NCI-H526 treated with DMSO at 0.1 percent for 48 hours (cell line): Measurements from ENCODE around the gene DSC1.
"Not testable (repeated sequence)": the region's sequence is repeated elsewhere in the genome, so short reads cannot be mapped to it uniquely, and the experiment has no call there.

ENCODE experiments used
- DNase-seq: peaks from one replicate; lab custom pipeline; 2025; lab: John Stamatoyannopoulos, UW

Gene DSC1

DNA sequence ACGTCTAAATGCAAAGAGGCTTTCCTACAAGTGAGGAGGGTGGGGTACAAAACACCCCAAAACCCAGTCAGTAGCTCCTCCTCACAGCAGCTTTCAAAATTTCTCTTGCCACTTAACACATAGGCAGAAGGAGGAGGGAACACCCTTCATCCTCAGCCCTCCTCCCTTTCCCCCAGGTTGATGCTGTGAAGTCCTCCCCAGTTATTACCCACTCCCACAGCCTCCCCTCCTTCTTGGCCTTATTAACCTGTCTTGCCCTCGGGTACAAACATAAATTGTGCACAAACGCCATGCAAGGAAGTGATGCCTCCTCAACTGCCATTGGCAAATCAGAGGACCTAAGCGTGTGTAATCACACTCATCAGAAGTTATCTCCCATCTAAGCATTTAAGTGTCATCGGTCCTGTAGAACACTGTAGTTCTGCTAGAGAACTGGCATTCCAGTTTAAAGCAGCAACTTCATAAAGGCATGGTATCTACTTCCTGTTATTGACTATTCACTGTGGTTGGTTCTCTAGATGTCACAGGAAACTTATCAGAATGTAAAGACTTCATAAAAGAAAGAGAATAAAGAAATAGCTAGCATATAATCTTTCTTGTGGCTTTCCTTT, at the start of gene DSC1:
DSC1 (minus strand) TSS at position 32 of the 611 bp plus-strand sequence. CDS start 262 bp downstream, outside the sequence.
- no peak for DNase-seq

DNA sequence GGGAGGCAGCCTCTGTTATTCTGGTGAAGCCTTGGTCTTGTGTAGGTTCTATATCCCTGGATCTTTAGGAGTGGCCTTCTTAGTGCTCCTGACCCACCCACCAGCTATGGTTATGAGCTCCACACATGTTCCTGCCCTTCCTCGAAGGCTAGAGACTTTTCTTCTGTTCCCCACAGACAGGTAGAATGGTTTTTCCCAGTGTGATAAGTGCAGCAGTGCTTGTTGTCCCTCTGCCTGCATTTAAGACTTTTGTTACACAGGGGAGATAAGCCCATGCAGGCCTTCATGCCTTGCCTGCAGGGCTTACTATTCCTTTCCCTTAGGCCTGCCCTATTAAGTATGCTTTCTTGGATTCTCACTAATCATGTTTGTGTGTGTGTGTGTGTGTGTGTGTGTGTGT, 48.4 kb upstream of the DSC1 start:
- no peak for DNase-seq

- DNase-seq, result no peak
Observed at GRCh38 chr18:31209041-31209440, 46.4 kb upstream of the DSC1 start.

- DNase-seq, result no peak
Observed at GRCh38 chr18:31207391-31207790, 44.7 kb upstream of the DSC1 start.

- no peak for DNase-seq
Observed at GRCh38 chr18:31206787-31207381, 44.2 kb upstream of the DSC1 start.

DNA sequence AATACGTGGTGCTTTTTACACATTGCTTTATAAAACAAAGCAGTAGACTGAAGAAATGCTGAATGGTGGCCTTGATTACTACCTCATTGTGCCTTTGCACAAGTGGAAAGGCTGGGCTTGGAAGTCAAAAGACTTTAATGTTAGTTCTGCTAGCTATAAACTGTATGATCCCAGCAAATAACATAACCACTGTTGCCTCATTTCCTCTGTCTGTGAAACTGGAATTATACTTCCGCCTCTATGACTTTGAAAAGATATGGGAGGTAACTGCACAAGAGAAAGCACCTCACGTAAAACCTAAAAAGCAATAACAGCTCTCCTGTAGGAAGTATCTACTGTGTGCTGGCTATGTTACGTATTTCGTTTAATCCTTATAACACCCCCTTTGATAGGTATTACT, 43.4 kb upstream of the DSC1 start:
- no peak for DNase-seq

- DNase-seq, result no peak
Observed at GRCh38 chr18:31205273-31205672, 42.6 kb upstream of the DSC1 start.

DNA sequence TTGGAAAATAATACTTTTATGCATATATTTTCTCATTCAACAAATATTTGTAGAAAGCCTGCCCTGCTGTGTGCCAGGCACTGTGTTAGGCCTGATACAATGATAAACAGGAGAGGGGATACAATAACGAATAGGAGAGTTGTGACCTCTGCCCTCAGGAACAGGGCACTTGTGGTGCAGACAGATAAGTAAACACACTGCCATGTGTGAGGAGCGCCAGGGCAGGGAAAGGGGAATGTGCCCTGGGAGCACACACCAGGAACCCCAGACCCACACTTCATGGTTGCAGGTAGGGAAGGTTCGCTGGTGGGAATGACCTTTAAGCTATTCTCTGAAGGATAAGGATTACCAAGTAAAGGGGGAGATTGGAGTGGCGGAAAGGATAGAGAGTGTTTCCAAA, 42.2 kb upstream of the DSC1 start:
- DNase-seq, result no peak

DNA sequence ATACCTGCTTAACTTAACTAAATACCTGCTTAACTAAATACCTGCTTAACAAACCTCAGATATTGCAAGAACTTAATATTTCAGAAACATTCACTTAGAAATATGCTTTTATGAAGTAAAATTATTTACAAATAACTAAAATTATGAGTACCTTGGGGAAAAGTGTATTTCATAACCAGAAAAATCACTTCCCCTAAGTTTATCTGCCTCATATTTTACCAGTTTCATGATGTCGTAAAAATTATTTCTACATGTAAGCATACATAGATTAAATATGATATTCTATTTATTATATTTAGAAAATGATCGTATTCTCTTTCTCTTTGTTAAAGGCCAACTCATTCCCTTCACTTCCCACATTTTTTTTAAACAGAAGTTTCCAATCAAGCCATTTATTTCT, 41.5 kb upstream of the DSC1 start:
- no peak for DNase-seq

GRCh38 chr18:31203794-31204148, 41.1 kb upstream of the DSC1 start:
- DNase-seq, result no peak

DNA sequence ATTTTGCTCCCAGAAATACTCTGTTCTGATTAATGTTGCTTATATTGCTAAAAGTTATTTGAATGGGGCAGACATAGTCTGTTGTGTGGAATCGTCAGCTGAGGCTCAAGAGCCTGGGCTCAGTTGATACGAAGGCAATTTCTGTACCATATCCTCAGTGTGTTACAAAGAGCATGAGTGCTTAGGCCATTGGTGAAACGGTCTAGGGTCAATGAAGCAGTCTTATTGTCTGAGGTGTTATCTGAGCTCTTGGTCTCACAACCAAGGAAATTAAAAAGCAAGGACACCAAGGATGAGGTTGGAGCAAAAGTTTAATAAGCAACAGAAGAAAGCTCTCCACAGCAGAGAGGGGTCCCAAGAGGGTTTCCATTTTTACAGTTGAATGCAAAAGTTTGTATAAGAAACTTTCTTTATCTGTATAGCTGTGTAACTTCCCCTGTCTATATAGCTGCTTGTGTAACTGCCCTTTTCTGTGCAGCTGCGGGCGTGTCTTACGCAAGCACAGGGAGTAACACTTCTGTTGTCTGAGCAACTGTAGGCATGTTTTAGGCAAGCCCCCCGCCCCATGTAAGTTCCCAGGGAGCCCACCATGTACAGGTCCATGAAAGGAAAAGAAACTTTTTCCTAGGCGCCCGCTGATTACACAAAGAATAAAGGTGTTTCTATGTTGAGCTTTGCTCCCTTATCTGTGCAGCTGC, 40.6 kb upstream of the DSC1 start:
- no peak for DNase-seq

DNA sequence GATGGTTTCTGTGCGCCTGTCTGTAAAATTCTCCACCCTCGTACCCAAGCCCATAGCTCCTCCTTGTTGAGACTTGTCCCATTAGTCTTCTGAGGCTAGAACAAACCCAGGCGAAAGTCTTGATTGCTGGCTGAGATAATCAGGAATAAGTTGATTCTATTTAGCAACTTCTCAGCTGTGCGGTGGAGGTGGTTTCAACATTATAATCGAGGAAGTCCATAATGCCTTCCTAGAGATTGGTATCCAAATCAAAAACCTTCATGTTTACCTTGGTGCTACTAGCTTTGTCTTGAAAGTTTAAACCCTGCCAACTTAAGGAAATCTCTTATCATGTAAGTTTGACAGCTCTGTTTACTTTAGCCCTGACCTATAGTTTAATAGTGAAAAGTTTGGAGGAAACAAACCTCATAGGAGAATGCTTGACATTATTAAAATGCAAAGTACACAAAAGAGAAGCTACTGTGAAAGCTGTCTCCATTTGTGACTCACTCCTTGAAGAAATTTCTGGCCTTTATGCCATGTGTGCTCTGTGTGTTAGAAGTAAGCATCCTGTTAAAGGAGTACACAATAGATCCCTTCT, 36.6 kb upstream of the DSC1 start:
- no peak for DNase-seq

- DNase-seq, result no peak
Observed at GRCh38 chr18:31197676-31198075, 35.0 kb upstream of the DSC1 start.

DNA sequence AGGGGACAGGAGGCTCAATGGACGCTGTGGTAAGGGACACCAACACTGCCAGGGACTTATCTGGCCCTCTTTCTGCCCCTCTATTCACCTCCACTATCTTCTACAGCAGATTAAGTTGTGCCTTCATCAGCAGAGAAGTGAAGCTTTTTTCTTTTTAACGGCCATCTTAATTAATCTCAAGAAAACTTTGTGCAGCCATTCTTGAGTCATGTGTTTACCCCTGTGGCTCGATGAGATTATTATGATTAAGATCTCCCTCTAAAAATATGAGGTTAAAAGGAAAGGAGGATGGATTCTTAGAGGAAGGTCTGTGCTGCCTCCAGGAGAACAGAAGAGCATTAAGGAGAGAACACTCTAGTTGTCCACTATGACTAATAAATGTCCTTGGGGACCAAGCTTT, 32.4 kb upstream of the DSC1 start:
- DNase-seq, result no peak

DNA sequence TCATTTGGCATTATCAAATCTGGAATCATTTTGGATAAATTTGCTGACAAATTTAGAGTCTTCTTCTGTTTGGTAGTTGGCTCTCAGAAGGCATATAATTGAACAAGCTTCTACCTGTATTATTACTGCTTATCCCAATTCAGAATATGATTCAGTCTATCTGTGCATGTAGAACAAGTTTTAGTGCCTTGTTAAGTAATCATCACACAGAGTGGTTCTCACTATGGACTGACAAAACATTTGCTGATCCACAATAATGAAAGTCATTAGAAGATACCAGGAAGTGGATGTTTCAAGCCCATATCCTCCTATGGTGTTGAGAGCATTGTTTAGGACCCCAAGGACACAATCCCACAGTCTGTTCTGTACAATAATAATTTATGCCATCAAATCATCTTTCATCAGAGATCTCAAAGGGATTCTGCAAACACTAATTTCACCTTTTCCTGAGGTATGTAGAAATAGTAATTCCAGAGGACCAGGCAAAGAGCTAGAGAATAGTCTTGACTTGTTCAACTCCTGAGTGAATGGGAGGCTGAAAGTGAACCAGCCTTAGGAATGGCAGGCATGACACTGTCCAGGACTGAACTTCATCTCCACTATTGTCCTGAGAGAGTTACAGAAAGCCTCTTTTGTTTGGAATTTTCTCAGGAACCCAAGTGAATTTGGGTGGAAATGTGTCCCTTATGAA, 29.6 kb upstream of the DSC1 start:
- no peak for DNase-seq

DNA sequence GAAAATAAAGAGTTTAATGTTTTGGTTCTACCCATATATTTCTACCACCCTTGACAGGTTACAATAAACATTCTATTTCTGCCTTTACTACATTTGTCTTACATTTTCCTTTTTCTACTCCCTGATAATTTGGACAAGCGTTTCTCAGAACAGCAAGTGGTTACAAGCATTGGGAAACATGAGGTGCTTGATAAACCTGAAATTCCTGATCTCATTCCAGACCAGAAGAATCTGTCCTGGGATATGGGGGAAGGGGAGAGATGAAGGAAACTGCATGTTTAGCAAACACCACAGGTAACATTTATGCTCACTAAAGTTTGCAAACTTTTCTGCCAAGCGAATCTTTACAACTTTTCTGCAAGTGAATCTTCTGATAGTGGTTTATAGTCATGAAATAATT, 28.3 kb upstream of the DSC1 start:
- DNase-seq, result no peak

DNA sequence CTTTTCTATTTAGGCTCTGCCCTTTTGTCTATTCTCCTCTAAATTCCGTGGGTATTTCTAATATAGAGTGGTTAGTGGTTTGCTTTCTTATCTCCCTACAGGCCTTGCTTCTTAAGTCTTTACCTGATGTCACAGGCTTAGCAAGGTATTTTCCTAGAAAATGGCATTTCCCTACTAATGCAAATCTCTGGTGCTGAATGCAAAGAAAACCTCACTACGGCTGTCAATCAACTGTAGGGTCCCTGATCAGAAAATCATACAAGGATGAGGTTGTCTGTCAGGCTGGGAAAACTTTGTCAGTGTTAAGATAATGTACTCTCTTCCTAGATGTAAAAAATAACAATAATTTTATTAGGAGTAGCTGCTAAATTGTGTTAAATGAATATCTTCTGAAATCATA, 27.1 kb upstream of the DSC1 start:
- DNase-seq, result no peak

DNA sequence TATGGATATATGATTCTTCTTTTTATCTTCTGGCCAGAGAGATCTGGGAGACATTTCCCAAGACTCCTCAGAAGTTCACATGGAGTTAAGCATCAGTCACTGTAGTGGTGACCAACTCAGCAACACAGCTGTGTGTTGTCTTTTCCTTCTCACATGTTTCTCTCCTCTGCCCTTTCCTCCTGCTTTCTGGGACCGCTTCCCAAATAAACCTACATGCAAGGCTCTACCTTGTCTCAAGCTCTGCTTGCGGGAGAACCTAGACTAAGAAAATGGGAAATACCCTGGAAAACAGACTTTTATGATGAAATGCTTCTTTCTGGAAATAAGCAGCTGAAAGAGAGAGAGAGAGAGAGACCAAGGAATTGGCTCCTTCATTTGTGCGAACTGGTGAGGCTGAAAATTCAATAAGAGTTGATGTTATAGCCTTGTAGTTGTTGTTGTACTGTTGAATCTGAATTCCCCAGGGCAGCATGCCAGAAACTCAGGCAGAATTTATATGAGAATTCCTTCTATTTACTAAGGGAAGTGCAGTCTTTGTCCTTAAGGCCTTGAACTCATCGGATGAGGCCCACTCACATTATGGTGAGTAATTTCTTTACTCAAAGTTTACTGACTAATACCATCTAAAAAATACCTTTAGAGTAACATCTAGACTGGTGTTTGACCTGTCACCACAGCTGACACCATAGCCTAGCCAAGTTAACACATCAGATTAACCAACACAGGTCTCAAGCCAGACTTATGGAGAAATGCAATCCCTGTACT, 22.7 kb upstream of the DSC1 start:
- no peak for DNase-seq

DNA sequence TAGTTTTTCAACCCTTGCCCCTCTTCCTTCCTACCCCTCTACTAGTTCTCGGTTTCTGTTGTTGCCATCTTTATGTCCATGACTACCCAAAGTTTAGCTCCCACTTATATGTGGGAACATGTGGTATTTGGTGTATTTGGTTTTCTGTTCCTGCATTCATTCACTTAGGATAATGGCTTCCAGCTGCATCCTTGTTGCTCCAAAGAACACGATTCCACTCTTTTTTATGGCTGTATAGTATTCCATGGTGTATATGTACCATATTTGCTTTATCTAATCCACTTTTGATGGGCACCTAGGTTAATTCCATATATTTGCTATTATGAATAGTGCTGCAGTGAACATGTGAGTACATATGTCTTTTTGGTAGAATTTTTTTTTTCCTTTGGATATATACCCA, 20.6 kb upstream of the DSC1 start:
- DNase-seq, result no peak

GRCh38 chr18:31177369-31177768, 14.7 kb upstream of the DSC1 start:
- not testable (repeated sequence) for DNase-seq

- DNase-seq, result no peak
Observed at GRCh38 chr18:31176531-31176930, 13.9 kb upstream of the DSC1 start.
